Measurements from ENCODE around the gene ATP8A2. TPM values are rescaled to one million over a fixed set of nuclear protein-coding genes. Genes with fewer than 3 reads are reported as not detected.

ATP8A2 gene
- total and polyA plus RNA-seq, 9 of the 15 experiments (the other 6 are each of a cell fraction or from before 2014, with no cell fraction given): under 0.01 to 0.33 (median 0.06) TPM; not detected in 4

GRCh38 chr13:26017932-26018665, 646.3 kb downstream of the ATP8A2 start:
- Histone ChIP-seq H3K9ac (ENCODE audit: insufficient read depth in 1 of 2, low read depth in 2 of 2, low read length in 2 of 2) (no peak overlapping the region), H3K79me2 (ENCODE audit: control insufficient read depth, insufficient read depth, low read length) (no peaks in the 10 kb centered on the region), H4K20me1 (replicated peaks; ENCODE audit: control insufficient read depth, insufficient read depth, low read length) (no peaks in the 10 kb centered on the region), H3K4me3 (no peak overlapping the region), H3K36me3 (ENCODE audit: control insufficient read depth, insufficient read depth, low read length) (no peaks in the 10 kb centered on the region), H3K9me3 (replicated peaks; ENCODE audit: control insufficient read depth, insufficient read depth, low read depth, low read length) (no peaks in the 10 kb centered on the region), H3K4me1 (replicated peaks in 1 of 2; ENCODE audit: control insufficient read depth in 2 of 2, insufficient read depth in 2 of 2, low read length in 2 of 2) (no peaks in the 10 kb centered on the region), H3K4me2 (ENCODE audit: insufficient read depth, low read length) (no peak overlapping the region), H3K27me3 (ENCODE audit: control insufficient read depth in 2 of 2, insufficient read depth in 2 of 2, low read length in 2 of 2) (peaks cover 3 to 18% of the 10 kb centered on the region in 2 experiments; a peak in 4 of 5 replicates), H3K9me1 (ENCODE audit: control insufficient read depth, insufficient read depth, low read length) (no peaks in the 10 kb centered on the region), H2AFZ (ENCODE audit: low read depth, low read length) (no peak overlapping the region), H3K27ac (ENCODE audit: extremely low read depth, low read depth, low read length) (no peak overlapping the region)
- ATAC-seq (no peak), DNase-seq (ENCODE audit: extremely low read depth in 1 of 4, low spot score in 3 of 4) (no peak), FAIRE-seq (no peak)
- intact Hi-C loops (cut with micrococcal nuclease): no loop called here
- WGBS (ENCODE audit: insufficient coverage, low coverage, missing lambda C conversion rate): 0% methylated on average over 5 of the region's 6 CpGs
- ChIA-PET CTCF (ENCODE audit: low intra/inter-chr PET ratio) (no interaction called here), POLR2A (interaction anchor here (1.7 kb wide), 1 partner anchor 27 kb away, joined by 5 read pairs; no protein-coding TSS in a partner anchor)
- BruUV-seq (replicated peaks): no TSS peak
- in situ Hi-C loops (cut with MboI): no loop called here
- TF ChIP-seq SAFB (IDR thresholded peaks at IDR 0.05; ENCODE audit: borderline replicate concordance, low read depth, low read length): no peak
- no peak for TF ChIP-seq ZNF644 (tag; IDR thresholded peaks at IDR 0.05; ENCODE audit: low read depth)
- no peak for TF ChIP-seq SMARCE1 (IDR thresholded peaks at IDR 0.05)
- no peak for TF ChIP-seq GATAD2A (IDR thresholded peaks at IDR 0.05)
- no peak for TF ChIP-seq SPI1 (IDR thresholded peaks at IDR 0.05; ENCODE audit: borderline replicate concordance, low read depth, low read length)
- TF ChIP-seq ZNF780A (CRISPR knock-in tag; IDR thresholded peaks at IDR 0.05): no peak
- no peak for TF ChIP-seq ZNF75A (CRISPR knock-in tag; IDR thresholded peaks at IDR 0.05)
- no peak for TF ChIP-seq EGR1 (conservative IDR thresholded peaks at IDR 0.05)
- TF ChIP-seq DMBX1 (CRISPR knock-in tag; IDR thresholded peaks at IDR 0.05; ENCODE audit: borderline replicate concordance): no peak
- TF ChIP-seq NCOA1 (IDR thresholded peaks at IDR 0.05; ENCODE audit: low read depth): no peak
- no peak for TF ChIP-seq CHD2 (IDR thresholded peaks at IDR 0.05; ENCODE audit: low read depth, low read length)
- no peak for TF ChIP-seq IFI16 (CRISPR knock-in tag; IDR thresholded peaks at IDR 0.05)
- no peak for TF ChIP-seq HNRNPK (IDR thresholded peaks at IDR 0.05; ENCODE audit: low read depth, low read length, poor library complexity, severe bottlenecking)
- TF ChIP-seq, protein P1, sequence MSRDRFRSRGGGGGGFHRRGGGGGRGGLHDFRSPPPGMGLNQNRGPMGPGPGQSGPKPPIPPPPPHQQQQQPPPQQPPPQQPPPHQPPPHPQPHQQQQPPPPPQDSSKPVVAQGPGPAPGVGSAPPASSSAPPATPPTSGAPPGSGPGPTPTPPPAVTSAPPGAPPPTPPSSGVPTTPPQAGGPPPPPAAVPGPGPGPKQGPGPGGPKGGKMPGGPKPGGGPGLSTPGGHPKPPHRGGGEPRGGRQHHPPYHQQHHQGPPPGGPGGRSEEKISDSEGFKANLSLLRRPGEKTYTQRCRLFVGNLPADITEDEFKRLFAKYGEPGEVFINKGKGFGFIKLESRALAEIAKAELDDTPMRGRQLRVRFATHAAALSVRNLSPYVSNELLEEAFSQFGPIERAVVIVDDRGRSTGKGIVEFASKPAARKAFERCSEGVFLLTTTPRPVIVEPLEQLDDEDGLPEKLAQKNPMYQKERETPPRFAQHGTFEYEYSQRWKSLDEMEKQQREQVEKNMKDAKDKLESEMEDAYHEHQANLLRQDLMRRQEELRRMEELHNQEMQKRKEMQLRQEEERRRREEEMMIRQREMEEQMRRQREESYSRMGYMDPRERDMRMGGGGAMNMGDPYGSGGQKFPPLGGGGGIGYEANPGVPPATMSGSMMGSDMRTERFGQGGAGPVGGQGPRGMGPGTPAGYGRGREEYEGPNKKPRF (IDR thresholded peaks at IDR 0.05; ENCODE audit: low read depth, low read length): no peak

All from K562 (cell line).